D721Med (cell line): ENCODE results near the gene TMA7.

ENCODE experiments used
- DNase-seq: peaks from one replicate; pipeline ENCODE4 v3.0.0; 2011; ENCODE audit warnings: low spot score; ENCODE audit not compliant: insufficient read length
- FAIRE-seq: peaks from 2 replicates; lab custom pipeline; 2011; peaks lifted over from hg19 to GRCh38; lab: Jason Lieb, UNC
- CTCF ChIP-seq: IDR thresholded peaks from 2 replicates; pipeline ENCODE4 v1.5.1; 2012; ENCODE audit warnings: mild to moderate bottlenecking, control low read depth; ENCODE audit not compliant: insufficient read depth; ENCODE audit errors: missing control alignments

The TMA7 gene

GRCh38 chr3:48425281-48425812 lies 14.7 kb upstream of the TMA7 start:
- no peak for TF ChIP-seq CTCF
- no peak for FAIRE-seq
- no peak for DNase-seq

GRCh38 chr3:48426401-48426909 lies 13.6 kb upstream of the TMA7 start:
- no peak for DNase-seq
- no peak for TF ChIP-seq CTCF
- FAIRE-seq, result no peak

GRCh38 chr3:48426944-48427629 lies 13.0 kb upstream of the TMA7 start:
- no peak for TF ChIP-seq CTCF
- no peak for DNase-seq
- no peak for FAIRE-seq

- FAIRE-seq (no peak), DNase-seq (no peak)
- no peak for TF ChIP-seq CTCF
Observed at GRCh38 chr3:48427630-48427962, 12.5 kb upstream of the TMA7 start.

DNA sequence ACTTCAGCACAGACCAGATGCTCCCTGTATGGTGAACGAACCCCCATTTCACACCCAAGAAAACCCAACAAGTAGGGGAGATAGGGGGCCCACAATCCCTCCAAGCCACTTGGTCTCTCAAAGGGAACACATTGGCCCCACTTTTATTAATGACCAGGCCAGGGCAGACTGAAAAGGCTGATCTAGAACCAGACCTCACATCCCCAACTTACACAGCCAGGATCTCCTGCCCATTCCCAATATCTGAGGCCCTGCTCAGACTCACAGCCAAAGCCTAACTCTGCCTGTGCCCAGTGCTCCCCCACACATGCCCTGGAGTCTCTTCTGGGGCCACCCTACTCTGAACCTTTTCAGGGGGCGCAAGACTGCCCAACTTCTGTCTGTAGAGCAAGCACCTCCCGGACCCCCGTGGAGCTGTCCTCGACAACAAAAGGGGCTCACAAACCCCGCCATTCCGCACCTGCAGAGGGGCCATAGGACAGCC lies 11.9 kb upstream of the TMA7 start:
- no peak for TF ChIP-seq CTCF
- DNase-seq (no peak), FAIRE-seq (no peak)

- FAIRE-seq (no peak), DNase-seq (peak; percentile 74)
- no peak for TF ChIP-seq CTCF
Observed at GRCh38 chr3:48428572-48429316, 11.3 kb upstream of the TMA7 start.
